Keratinocyte (primary cell): ENCODE results near the gene STARD5. TPM values are rescaled to one million over a fixed set of nuclear protein-coding genes. Genes with fewer than 3 reads are reported as not detected.

Source experiments
- DNase-seq: peaks from one replicate; pipeline ENCODE4 v3.0.0-alpha.2; 2011; ENCODE audit warnings: low read depth, missing footprints, low spot score
- FAIRE-seq: peaks from 2 replicates; lab custom pipeline; 2011; peaks lifted over from hg19 to GRCh38; lab: Jason Lieb, UNC
- H2AFZ ChIP-seq: 2 replicates; pipeline ENCODE4 v1.6.0; 2012; ENCODE audit warnings: low read length, control low read depth, inconsistent platforms; ENCODE audit not compliant: control insufficient read depth
- H3K27ac ChIP-seq: 2 replicates; pipeline ENCODE4 v1.5.1; 2011; ENCODE audit warnings: low read length; ENCODE audit not compliant: control insufficient read depth, insufficient read depth
- H3K27me3 ChIP-seq: 3 replicates; pipeline ENCODE4 v1.6.0; 2011; ENCODE audit warnings: low read length; ENCODE audit not compliant: control insufficient read depth, insufficient read depth; ENCODE audit errors: extremely low read depth
- H3K36me3 ChIP-seq, 2 experiments: 2 replicates in 1 of 2; 3 replicates in 1 of 2; pipeline ENCODE4 v1.5.1; 2011; ENCODE audit warnings: low read length in 2 of 2, mild to moderate bottlenecking in 1 of 2; ENCODE audit not compliant: control insufficient read depth in 2 of 2, insufficient read depth in 2 of 2; ENCODE audit errors: extremely low read depth in 1 of 2
- H3K4me1 ChIP-seq: 3 replicates; pipeline ENCODE4 v1.5.1; 2011; ENCODE audit warnings: low read length; ENCODE audit not compliant: control insufficient read depth, insufficient read depth; ENCODE audit errors: extremely low read depth
- H3K4me2 ChIP-seq: 3 replicates; pipeline ENCODE4 v1.6.0; 2011; ENCODE audit warnings: low read depth, low read length; ENCODE audit not compliant: control insufficient read depth, insufficient read depth; ENCODE audit errors: extremely low read depth
- H3K4me3 ChIP-seq, 3 experiments: fragments of 200-600 bp in 1 of 3; sonication (generic) in 1 of 3; 2 replicates in 2 of 3; 3 replicates in 1 of 3; pipeline ENCODE4 v1.5.1; 2011 to 2016; ENCODE audit warnings: low read length in 3 of 3, mild to moderate bottlenecking in 3 of 3, control low read depth in 2 of 3, inconsistent platforms in 1 of 3, low read depth in 1 of 3, mixed read lengths in 1 of 3, mixed run types in 1 of 3, moderate library complexity in 1 of 3; ENCODE audit not compliant: control insufficient read depth in 2 of 3, insufficient read depth in 2 of 3; ENCODE audit errors: extremely low read depth in 1 of 3
- H3K79me2 ChIP-seq: 2 replicates; pipeline ENCODE4 v1.6.0; 2012; ENCODE audit warnings: low read length; ENCODE audit not compliant: control insufficient read depth, insufficient read depth
- H3K9ac ChIP-seq: 3 replicates; pipeline ENCODE4 v1.6.0; 2011; ENCODE audit warnings: low read length; ENCODE audit not compliant: control insufficient read depth, insufficient read depth; ENCODE audit errors: extremely low read depth
- H3K9me1 ChIP-seq: 3 replicates; pipeline ENCODE4 v1.6.0; 2011; ENCODE audit warnings: low read length; ENCODE audit not compliant: control insufficient read depth, insufficient read depth; ENCODE audit errors: extremely low read depth
- H3K9me3 ChIP-seq: 2 replicates; pipeline ENCODE4 v1.5.1; 2012; ENCODE audit warnings: low read depth, low read length; ENCODE audit not compliant: control insufficient read depth
- H4K20me1 ChIP-seq: 3 replicates; pipeline ENCODE4 v1.6.0; 2011; ENCODE audit warnings: low read length; ENCODE audit not compliant: control insufficient read depth, insufficient read depth; ENCODE audit errors: extremely low read depth
- CTCF ChIP-seq, 3 experiments: IDR thresholded peaks in 1 of 3; conservative IDR thresholded peaks in 1 of 3; optimal IDR thresholded peaks in 1 of 3; 2 replicates in 2 of 3; 3 replicates in 1 of 3; pipeline versions ENCODE3 to v1.5.1; 2011; ENCODE audit warnings: low read length in 3 of 3, mild to moderate bottlenecking in 3 of 3, moderate library complexity in 2 of 3, control low read depth in 1 of 3, inconsistent platforms in 1 of 3; ENCODE audit not compliant: insufficient read depth in 2 of 3; ENCODE audit errors: extremely low read depth in 1 of 3
- EZH2 ChIP-seq: IDR thresholded peaks from one replicate; pipeline ENCODE4 v1.6.1; 2012; ENCODE audit warnings: inconsistent platforms, mild to moderate bottlenecking, low read length, moderate library complexity
- dilution Hi-C: fragments of 300-500 bp; cut with MboI; formaldehyde crosslinking; loops from one replicate; pipeline ENCODE4 v1.7.0; 2020; ENCODE audit warnings: low sequenced_read_pairs; ENCODE audit not compliant: extremely low pct_ligation_motif_present
- polyA plus RNA-seq, 5 experiments: library from polyadenylated mRNA; depleted of rRNA in 3 of 5; stranded (reverse) in 3 of 5; stranded (forward) in 1 of 5; unstranded in 1 of 5; fragments of >200 nt; gene quantifications; 1 replicate in 1 of 5; 2 replicates in 3 of 5; 3 replicates in 1 of 5; pipeline versions ENCODE4 v1.2.1 to v1.2.3, GENCODE V29; 2011 to 2012; ENCODE audit warnings: missing spikeins in 2 of 5, low read depth in 1 of 5, low replicate concordance in 1 of 5

Gene STARD5
- polyA plus RNA-seq, 1 donor (not counting 4 experiments of a cell fraction or from before 2014, with no cell fraction given): 38.8 TPM

- no peak for DNase-seq
- Histone ChIP-seq H3K4me1 (no peaks in the 10 kb centered on the region), H3K4me3 (no peak overlapping the region), H3K9ac (no peak overlapping the region), H2AFZ (no peak overlapping the region), H3K4me2 (no peak overlapping the region), H3K27ac (no peak overlapping the region), H3K9me1 (no peaks in the 10 kb centered on the region), H3K79me2 (no peaks in the 10 kb centered on the region), H3K36me3 (no peaks in the 10 kb centered on the region), H3K27me3 (peaks cover 5% of the 10 kb centered on the region), H3K9me3 (no peaks in the 10 kb centered on the region), H4K20me1 (no peaks in the 10 kb centered on the region)
- FAIRE-seq: no peak
- TF ChIP-seq CTCF (optimal IDR thresholded peaks at IDR 0.05 in 1 of 3, IDR thresholded peaks at IDR 0.05 in 1 of 3, conservative IDR thresholded peaks at IDR 0.05 in 1 of 3; ENCODE audit: extremely low read depth in 1 of 3, insufficient read depth in 2 of 3, low read length in 3 of 3): no peak
- TF ChIP-seq EZH2: no peak
- dilution Hi-C loops: no loop called here
These were observed 45.5 kb downstream of the STARD5 start for GRCh38 chr15:81278306-81279029.

GRCh38 chr15:81277851-81278250, 46.1 kb downstream of the STARD5 start:
- dilution Hi-C loops: no loop called here
- Histone ChIP-seq H3K27me3 (peaks cover 5% of the 10 kb centered on the region), H3K4me3 (no peak overlapping the region), H3K79me2 (no peaks in the 10 kb centered on the region), H4K20me1 (no peaks in the 10 kb centered on the region), H2AFZ (no peak overlapping the region), H3K9me1 (no peaks in the 10 kb centered on the region), H3K9me3 (no peaks in the 10 kb centered on the region), H3K36me3 (no peaks in the 10 kb centered on the region), H3K27ac (no peak overlapping the region), H3K4me1 (no peaks in the 10 kb centered on the region), H3K4me2 (no peak overlapping the region), H3K9ac (no peak overlapping the region)
- no peak for FAIRE-seq
- no peak for TF ChIP-seq CTCF (optimal IDR thresholded peaks at IDR 0.05 in 1 of 3, IDR thresholded peaks at IDR 0.05 in 1 of 3, conservative IDR thresholded peaks at IDR 0.05 in 1 of 3; ENCODE audit: extremely low read depth in 1 of 3, insufficient read depth in 2 of 3, low read length in 3 of 3)
- no peak for TF ChIP-seq EZH2
- no peak for DNase-seq
